Measurements from ENCODE around the gene ALAD.

Gene ALAD

DNA sequence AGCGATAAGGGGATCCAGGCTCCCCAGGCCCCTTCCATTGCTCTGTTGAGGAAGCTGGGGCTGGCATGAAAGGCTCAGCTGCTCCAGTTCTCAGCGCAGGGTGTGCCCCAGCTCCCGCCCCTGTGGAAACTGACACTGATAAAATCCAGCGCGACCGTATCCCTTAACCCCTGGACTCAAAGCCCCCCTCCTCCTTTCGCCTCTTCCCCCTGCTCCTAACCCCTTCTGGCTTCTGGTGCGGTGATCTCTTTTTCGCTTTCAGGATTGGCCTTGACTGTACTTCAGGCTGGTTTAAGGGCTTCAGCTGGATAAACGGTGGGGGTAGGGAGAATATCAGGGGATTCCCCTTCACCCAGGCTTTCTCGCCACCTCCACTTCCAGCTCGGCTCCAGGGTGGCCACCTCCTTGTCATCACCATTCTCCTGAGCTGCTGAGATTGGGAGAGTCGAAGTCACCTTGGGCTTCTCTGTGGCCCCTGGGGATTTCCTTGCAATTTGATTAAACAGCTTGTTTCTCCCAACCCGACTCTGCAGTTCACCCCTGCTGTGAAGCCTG lies 50.9 kb downstream of the ALAD start:
- no peak for DNase-seq

DNA sequence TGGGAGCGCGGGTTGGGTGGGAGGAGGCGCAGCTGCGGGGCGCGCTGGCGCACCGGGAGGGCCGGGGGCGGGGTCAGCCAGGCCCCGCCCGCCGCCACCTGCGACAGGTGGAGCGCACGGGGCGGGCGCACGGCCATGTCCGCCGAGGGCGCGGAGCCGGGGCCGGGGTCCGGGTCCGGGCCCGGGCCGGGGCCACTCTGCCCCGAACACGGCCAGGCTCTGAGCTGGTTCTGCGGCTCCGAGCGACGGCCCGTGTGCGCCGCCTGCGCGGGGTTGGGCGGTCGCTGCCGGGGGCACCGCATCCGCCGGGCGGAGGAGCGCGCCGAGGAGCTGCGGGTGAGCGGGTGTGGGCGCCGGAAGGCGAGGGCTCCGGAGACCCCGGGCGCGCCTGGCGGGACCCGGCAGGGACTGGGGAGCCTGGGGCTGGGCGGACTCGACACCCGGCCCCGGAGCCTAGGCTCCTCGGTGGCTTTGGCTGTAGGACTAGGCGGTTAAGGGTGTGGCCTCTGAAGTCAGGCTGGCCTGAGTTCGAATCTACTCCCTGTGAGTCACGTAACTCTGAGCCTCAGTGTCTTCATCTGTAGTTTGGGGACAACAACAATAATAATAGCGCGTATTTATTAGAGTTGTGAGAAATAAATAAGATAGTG lies 51.5 kb downstream of the ALAD start, which contains the start of gene BSPRY:
Gene BSPRY, plus strand, starts transcription at position 97 of the 650 bp plus-strand sequence. Its CDS starts 39 bp downstream, at position 136.
- peak in 7 of 56 donors; percentile 11 to 48 (median 13) for DNase-seq

DNA sequence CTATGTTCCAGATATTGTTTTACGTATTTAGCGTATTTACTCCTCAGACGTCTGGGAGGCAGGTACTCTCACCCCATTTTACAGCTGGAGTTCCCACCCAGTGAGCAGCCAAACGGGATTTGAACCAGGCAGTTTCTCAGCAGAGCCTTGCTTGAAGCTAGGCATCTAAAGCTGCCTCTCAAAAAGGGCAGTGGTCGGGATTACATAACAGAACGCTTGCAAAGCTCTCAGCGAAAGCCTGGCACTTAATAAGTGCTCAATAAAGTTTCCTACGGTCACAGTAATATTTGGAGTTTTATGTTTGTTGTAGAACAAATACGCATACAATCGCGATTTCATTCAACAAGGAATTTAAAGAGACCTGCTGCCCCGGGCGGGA lies 52.0 kb downstream of the ALAD start:
- DNase-seq, result no peak

- DNase-seq, result no peak
Observed at GRCh38 chr9:113348437-113348836, 52.6 kb downstream of the ALAD start.

DNA sequence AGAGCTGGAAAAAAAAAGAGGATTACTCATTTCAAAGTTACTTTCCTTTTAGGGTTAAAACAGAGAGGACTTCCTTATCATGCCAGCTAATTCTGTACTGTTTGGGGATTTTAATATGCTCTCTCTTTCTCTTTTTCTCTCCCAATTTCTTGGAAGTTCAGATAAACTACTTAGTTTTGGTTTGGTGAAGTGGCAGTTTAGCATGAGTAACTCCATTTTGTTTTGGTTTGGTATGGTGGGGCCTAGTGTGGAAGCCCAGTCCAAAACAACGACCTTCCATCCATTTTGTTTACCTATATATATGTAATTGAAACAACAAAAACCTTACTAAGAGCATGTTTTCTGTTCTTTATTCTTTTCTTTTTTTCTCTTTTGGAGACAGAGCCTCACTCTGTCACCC lies 55.4 kb downstream of the ALAD start:
- no peak for DNase-seq

GRCh38 chr9:113345190-113345589 lies 55.9 kb downstream of the ALAD start:
- DNase-seq, result peak in 8 of 56 donors; percentile 8 to 39 (median 18)

GRCh38 chr9:113343732-113344231 lies 57.3 kb downstream of the ALAD start:
- DNase-seq, result peak in 55 of 56 donors; percentile 21 to 95 (median 83)

DNA sequence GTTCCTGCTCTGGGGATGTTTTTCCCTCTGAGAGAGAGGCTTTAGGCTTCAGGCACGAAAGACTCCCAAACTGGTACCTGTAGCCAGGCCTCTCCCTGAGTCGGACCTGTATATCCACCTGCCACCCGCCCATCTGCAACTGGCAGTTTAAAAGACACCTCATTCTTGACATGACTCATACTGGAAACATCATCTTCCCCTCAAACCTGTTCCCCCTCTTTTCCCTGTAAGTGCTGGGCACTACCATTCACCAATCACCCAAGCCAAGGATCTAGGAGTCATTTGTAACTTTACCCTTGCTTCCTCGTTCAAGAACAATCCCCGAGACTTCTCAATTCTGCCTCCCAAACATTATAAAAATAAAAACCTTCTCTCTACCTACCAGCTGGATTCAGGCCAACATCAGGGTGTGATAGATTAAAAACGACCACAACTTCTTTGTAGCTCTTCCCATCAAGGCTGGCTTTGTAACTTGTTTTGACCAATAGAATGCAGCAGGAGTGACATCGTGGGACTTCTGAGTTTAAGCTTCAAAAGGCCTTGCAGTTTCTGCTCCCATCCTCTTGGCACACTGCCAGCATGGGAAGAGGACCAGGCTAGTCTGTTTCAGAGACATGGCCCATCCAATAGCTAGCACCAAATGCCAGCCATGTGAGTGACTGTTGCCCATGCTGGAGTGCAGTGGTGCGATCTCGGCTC lies 59.2 kb downstream of the ALAD start:
- peak in 4 of 56 donors; percentile 3 to 23 (median 11) for DNase-seq

DNA sequence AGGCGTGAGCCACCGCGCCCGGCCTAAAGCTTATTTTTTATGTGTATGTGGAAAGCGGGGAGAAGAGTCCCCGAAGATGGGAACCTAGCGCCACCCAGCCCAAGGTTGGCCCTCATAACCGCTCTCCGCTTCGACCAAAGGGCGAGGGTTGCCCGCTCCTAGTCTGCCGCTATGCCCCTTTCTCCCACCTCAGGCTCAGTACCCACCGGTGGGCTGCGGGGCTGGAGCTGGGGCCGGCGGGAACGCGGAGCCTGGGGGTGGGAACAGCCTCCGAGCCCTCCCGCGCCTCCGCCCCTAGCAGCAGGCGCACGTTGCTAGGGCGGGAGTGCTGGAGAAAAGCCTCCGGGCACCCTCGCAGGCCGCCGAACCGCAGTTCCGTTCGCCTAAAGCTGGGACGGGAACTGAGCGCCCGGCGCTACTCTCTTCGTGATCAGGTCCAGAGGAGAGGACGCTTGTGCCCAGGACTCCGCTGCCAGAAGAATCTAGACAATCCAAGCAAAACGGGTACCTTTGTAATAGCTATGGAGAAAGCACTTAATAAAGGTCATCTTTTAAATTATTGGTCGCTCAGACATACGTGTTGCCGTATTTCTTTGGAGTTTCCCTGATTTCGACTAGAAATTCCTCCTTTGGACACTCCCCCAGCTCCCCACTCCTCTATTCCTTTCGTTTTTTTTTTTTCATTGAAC lies 60.9 kb downstream of the ALAD start, which contains the start of gene WDR31:
Gene WDR31, minus strand, starts transcription at position 265 of the 689 bp plus-strand sequence. CDS start 8,253 bp downstream, outside the sequence.
- DNase-seq, result peak; percentile 33 to 92 (median 82)

DNA sequence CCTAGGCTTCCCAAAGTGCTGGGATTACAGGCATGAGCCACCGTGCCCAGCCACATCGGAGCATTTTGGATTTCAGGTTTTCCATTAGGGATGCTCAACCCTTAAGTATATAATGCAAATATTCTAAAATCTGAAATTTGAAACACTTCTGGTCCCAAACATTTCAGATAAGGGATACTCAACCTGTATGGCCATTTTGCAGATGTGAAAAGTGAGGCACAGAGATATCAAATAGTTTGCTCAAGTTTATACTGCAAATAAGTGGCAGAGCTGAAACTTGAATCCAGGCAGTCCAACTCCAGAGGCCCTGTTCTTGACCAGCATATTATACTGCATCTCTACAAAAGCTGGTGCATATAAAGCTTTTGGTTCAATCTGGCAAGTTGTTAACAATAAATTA lies 63.4 kb downstream of the ALAD start:
- no peak for DNase-seq

Measured in nucleus accumbens (tissue), 56 donors.